Measurements from ENCODE around the gene KCNQ1.

The KCNQ1 gene

DNA sequence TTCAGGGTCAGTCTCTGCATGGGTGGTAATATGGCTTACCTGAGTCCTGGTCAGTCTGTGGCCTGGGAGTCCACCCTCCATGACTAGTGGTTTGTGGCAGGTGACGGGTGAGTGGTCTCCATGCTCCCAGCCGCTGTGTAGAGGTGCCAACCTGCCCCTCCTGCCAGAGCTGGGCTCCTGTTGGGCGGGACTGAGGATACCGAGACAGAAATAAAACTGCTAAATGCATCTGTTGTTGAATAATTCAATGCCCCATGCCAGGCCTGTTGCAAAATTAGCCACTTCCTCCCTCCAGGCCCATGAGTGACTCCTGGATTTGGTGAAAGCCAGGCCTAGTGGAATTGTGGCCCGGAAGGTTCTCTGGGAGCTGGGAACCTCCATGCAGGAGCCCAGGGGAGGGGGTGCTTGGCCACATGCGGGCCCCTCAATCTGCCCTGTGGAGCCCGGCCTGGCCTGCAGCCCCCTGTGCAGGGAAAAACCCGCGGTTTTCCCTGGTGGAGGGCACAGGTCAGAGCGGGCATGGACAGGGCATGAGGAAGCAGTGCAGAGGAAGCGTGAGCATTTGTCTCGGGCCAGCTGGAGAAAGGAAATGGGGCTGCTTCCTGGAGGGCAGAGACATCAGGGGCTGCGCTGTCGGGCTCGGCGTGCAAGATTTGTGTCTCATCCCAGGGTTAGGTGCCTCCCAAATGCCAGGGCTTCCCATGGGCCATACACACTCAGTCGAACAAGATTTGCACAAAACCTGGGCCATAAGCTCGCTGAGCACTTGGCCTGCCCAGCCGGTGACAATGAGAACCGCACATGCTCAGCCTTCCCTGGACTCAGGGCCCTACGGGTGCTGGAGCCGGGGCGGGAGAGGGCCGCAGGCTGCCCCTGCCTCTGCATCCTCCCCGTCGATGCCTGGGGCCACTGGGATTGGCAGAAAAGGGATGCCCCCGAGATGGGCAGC, 66.9 kb downstream of the KCNQ1 start:
- DNase-seq (ENCODE audit: low read depth in 2 of 2) = no peak

DNA sequence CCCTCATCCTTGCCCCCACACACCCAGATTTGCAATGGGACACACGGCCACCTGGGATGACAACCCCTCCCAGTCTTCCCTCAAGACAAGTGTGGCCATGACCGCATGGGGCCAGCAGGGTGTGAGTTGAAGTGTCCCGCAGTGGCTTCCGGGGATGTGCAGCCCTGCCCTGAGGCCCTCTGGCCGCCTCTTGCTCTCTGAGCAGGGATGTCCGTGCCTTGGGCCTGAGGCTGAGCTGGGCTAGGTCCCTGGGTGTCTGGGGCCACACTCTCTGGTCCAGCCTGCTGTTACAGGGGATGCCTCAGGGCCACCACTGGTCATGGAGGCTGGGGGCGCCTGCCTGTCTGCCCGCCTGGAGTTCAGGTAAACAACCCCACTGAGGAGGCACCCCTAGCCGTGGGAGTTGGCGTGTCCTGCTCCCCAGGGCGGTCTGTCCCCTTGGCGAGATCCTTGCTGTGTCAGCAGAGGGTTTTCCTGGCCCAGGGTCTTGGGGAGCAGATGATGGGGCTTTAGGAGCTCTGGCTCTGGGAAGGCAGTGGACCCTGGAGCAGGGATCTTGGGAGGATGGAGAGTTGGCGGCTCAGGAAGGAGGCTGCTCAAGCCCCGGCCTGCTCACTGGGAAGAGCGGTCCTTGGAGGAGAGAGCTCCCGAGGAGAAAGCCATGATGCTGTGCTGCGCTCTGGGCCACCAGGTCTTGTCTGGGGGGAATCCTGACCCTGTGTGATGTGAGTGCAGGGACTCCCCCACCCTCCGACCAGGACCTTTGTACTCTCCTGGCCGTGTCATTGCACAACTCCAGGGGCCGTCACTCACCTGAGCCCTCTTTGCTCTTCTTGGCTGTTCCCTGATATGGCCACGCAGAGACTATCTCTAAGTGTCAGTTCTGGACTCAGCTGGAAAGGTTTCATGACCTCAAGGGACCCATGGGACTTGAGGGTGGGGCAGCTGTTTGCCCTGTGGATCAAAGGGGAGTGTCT, 67.9 kb downstream of the KCNQ1 start:
- DNase-seq (ENCODE audit: low read depth in 2 of 2) = no peak

DNA sequence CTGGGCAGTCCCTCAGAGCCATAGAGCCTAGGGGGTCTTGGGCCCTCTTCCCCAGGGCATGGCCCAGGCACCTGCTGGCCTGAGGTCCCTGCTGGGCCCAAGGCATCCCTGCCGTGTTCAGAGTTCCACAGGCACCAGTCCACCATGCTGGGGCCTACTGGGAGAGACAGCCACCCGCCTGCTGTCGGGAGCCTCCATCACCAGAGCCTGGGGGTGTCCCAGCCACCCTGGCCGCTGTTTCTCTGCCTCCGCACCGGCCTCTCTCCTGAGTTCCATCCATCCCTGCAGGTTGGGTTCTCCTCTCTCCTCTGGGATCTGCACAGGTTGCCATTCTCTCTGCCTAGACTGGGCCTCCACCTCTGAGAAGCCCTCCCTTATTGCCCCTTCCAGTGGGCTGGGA, 68.6 kb downstream of the KCNQ1 start:
- DNase-seq (ENCODE audit: low read depth in 2 of 2) = no peak

DNA sequence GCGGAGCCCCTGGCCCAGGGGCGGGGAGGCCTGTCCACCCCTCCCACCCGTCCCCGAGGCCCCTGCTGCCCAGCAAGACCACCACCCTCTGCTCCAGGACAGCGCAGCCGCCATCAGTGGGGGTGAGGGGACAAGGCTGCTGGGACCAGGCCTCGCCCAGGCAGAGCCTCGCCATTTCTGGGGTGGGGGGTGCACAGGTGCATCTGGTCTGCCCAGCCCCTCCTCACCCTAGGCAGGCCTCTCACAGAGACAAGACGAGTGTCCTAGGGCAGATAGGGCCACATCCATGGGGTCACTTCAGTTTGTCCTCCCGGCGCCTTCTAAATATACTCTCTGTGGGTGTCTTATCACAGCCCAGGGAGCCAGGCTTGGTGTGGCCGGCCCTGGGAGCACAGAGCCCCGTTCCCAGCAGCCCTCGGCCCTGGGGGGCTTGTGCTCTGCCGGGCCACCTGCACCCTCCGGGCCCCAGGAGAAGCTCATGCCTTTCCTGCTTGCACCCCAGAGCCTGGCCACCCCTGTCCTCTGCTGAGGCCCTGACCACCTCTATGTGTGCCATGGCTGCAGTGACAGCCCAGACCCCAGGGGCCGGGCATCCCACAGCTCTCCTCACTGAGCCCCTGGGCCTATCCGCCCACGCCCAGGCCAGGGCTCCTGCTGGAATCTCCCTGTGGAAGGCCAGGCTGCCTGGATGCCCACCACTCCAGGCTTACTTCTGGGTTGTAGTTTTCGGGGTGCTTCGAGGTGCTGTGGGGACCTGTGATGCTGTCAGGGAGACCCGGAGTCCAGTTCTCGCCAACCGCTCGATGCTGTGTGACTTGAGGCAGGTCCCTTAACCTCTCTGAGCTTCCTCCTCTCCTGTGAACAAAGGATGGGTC, 70.8 kb downstream of the KCNQ1 start:
- DNase-seq (ENCODE audit: low read depth in 2 of 2) = no peak

DNA sequence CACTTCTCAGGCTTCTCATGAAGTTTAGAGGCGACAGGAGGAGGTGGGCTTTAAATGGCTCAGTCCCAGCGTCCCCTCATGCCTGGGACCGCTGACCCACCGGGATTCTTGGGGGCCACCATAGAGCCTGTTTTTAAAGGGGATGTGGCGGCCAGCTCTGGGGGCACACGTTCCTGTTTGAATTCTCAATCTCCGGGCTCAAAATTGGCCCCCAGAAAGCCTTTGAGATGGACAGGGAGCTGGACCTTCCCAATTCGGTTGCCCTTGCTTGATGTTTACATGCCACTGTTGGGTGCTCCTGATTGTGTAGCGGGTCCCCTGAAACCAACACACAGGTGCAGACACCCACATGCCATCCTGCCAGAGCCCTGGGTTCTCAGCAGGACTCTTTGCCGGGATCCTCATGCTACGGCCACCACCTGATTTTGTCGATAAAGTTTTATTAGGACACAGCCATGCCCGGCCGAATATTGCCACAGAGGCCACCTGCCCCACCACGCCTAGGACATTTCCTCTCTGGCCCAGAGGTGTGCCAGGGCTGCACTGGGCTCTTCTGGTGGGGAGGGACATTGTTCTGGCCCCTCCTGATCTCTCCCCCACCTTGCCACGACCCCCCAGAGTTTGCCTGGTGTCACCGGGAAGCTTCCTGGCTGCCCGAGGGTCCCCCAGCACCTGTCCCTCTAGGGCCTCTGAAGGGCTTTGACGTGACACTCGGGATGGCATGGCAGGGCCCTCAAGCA, 71.6 kb downstream of the KCNQ1 start:
- no peak for DNase-seq (ENCODE audit: low read depth in 2 of 2)

DNA sequence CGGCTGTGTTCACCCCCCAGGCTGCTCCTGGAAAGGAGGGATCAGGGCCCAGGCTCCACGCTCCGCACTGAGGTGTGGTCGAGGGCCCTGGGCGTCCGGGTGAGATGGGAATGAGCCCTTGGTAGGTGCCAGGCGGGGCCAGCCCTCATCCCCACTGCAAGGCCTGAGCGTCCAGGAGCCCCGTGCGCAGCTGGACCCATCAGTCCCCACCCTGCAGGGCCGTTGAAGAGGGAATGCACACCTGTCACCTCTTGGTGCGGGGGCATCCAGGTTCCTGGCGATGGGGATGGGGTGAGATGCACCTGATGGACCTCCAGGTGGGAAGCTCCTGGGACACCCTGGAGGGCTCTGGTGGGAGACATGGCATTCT, 72.2 kb downstream of the KCNQ1 start:
- DNase-seq (ENCODE audit: low read depth in 2 of 2) = no peak

DNA sequence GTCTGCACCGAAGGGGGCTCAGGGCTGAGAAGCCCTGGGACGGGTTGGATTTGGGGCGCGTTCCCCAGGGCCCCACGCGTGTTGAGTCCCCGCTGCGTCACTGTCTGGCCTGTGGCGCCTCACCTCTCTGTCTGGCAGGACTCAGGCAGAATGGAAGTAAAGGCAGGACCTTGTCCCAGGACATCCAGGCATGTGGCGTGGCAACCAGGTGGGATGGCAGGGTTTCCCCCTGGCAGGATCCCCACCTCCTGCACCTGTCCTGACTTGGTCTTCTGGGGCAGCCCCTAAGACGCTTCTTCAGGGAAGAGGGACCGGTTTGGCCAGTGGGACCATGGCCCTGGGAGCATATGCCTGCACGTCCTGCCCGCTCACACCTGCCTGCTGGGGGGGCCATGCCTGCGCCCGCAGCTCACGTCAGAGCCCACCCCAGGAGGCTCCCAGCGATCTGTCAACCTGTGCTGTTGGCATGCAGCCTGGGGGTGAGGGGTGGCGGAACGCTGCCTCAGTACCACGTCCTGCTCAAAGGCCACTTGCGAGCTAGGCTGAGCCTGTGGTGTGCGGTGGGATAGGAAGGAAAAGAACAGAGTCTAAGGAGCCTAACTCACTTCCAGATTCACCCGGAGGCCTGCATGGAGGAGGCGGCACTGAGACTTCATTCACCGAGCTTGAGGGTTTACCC, 72.7 kb downstream of the KCNQ1 start:
- DNase-seq (ENCODE audit: low read depth in 2 of 2) = no peak

DNA sequence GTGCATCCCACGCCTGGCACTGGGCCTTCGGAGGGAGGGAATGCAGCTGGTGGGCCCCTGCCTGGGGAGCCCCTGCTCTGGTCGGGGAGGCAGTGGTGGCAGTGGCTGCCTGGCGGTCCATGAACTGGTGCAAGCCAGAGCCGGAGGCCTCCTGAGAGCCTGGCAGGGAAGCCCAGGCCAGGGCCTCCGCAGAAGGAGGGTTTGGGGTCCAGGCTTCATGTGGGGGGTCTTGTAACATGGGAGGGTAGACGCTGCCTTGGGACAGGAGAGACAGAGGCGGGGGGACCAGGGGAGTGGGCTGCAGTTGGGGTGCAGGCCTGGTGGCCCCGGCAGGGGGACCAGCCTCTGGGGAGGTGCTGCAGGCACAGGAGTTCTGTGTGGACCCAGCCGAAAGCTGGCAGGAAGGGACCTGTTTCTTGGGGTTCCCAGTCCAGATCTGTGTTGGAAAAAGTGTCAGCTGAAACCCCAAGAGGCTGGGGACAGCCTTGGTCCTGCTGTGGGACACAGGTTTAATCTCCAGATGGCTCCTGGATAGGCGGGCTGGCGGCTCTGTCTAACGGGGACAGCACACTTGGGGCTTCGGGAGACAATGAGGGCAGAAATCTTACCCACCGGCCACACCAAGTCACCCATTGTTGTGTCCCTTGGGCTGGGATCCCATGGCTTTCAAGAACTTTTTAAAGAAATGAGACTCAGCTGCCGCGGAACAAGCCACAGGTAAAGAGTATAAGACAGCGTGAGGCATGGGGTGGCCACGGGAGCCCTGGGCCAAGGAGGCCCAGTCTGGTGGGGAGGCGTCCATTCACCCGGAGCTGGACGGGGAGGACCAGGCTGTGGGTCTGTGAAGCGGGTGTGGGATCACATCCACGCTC, 73.5 kb downstream of the KCNQ1 start:
- DNase-seq (ENCODE audit: low read depth in 2 of 2) = no peak

DNA sequence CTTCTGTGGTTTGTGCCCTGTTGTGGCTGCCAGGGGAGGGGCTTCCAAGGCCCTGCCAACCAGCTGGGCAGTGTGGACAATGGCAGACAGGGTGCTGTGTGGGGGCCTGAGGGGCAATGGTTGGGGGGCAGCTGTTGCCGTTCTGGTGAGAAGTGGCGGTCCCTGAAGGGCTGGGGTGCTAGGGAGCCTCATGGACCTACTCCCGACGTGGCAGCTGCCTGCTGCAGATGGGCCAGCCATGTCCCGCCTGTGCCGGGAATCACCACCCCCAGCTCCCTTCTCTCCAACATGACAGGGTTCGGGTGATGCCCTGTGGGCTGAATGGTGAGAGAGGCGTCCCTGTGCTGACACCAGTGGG, 74.2 kb downstream of the KCNQ1 start:
- DNase-seq (ENCODE audit: low read depth in 2 of 2) = no peak

DNA sequence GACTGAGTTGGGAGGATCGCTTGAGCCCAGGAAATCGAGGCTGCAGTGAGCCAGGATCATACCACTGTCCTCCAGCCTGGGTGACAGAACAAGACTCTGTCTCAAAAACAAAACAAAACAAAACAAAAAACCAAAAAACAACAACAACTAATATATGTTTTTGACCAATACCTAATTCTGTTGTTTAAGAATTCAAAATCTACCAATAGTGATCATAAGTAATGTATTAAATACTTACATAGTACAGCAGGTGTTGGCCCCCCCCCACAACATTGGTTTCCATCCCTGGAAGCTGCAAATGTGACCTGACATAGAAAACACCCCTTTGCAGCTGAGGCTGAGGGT, 74.7 kb downstream of the KCNQ1 start:
- DNase-seq (ENCODE audit: low read depth in 2 of 2) = no peak

DNA sequence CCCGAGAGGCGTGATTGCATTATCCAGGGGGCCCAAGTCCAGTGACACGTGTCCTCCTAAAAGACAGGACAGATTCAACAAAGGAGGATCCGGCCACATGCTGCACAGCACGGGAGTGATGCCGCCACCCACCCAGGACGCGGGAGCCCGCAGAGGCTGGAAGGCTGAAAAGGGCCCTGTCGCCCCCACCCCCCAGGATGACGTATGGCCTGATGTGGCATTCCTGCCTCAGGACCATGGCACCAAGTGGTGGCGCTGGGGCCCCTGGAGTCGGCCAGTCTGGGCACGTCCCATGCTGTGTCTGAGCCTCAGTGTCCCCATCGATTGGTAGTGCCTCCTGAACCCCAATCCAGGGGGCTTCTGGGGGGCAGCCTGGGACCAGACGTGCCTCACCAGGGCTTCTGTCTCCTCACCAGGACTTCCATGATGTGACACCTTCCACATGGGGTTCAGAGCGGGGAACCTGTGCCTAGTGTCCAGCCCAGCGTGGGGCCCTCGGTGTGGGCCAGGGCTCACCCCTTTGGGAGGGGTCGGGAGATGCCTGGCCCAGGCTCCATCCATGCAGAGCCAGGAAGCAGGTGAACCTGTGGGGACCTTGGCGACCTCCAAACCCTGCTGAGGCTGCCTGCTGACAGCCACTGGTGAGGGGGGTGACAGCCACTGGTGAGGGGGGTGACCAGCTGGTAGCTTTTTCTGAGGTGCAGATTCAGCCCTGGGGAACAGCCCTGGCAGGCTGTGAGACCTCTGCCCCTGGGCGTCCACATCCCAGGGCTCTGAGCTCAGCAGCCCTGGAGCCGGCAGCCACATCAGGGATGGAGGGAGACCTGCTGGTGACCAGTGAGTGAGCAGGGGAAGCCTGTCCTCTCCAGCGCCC, 75.3 kb downstream of the KCNQ1 start:
- no peak for DNase-seq (ENCODE audit: low read depth in 2 of 2)

DNA sequence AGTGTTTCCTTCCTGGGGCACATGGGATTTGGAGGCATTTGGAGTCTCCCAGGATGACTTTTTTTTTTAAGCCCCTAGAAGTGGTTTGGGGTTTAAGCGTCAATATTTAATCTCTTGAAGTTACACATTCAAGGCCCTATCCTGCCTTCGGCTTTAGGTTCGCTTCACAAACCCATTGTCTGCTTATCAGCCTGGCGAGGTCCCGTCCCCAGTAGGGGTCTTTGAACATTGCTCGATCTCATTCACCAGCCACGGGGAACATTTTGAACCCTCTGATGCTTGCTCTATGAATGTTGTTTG, 75.9 kb downstream of the KCNQ1 start:
- DNase-seq (ENCODE audit: low read depth in 2 of 2) = no peak

DNA sequence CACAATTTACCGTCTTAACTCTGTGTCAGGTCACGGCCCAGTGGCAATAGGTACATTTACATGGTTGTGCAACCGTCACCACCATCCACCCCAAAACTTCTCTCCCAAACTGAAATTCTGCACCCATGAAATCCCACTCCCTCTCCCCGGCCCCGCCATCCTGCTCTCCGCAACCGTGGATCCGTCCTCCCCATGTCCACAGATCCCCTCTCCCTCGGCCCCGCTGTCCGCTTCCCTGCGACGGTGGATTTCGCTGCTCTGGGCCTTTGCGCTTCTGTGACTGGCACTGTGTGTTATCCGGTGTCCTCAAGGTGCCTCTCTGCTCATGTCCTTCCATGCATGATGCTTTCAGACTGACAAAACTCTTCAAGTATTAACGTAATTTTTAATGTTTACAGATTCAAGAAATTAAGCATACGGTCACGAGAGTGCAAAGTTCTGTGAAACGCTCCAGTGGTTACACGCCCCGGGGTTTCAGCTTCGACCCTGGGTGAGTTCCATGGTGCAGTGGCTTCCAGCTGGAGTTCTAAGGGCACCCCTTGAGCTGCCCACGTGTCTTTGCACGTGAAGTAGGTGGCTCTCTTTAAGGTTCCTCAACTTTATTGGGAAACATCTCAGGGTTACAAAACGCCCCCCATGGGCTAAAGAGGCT, 76.4 kb downstream of the KCNQ1 start:
- DNase-seq (ENCODE audit: low read depth in 2 of 2) = no peak

DNA sequence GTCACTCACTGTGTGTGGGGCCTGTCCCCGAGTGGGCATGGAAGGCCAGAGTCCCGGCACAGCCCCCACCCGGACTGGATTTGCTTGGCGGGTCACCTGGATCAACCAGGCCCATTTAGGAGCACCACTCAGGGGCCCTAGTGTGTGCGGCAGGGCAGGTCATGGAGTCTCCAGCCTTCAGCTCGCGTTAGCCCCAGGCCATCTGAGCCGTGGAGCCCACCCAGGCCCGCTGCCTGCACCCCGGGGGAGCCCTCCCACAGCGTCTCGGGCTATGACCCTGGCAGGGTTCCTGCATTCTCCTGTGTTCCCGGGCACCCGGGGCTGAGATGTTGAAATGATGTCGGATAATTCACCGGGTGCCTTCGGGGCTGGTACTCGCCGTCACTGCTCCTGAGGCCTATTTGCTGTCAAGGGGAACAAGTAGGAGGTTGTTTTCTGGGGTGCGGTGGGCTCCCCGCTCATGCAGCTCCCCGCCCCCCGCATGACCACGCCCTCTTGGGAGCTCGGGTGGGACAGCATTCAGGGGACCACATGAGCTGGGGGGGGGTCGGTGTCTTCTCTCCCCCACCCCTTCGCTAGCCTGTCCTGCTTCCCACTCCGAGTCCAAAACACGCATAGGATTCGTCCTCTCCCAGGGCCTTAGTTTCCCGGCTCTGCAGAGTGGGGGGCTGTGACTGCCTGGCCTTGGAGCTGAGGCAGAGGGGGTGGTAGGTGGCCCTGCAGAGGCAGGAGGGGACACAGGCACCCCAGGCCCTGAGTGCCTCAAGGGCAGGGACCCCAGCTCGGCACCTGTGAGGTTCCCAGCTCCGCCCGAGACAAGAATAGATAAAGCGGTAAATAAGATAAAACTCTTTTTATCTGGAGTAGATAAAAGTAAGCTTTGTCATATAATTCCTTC, 77.2 kb downstream of the KCNQ1 start:
- DNase-seq (ENCODE audit: low read depth in 2 of 2) = no peak

DNA sequence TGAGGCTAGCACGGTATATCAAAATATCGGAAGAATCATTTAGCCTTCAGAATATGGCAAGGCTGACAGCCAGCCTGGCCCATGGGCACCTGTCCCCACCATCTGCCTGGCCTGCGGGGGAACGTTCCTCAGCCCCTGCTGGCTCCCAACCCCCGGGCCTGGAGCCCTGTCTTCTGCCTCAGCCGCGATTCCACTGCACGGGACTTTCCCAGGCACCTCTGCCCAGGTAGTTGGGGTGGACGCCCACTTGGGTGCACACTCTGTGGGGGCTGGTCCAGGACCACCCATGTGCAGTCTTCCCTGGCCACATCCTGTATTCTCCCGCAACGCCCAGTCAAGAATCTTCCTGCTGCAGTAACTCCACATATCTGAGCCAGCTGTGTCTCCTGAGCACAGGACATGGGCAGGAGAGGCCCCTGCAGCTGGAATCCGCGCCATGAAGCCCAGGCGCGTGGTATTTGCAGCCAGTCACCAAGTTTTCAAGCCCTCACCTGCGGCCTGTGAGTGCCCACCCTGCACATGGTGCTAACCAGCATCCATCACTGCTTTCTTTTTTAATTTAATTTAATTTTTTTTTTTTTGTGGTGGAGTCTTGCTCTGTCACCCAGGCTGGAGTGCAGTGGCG, 77.9 kb downstream of the KCNQ1 start:
- DNase-seq (ENCODE audit: low read depth in 2 of 2) = no peak

DNA sequence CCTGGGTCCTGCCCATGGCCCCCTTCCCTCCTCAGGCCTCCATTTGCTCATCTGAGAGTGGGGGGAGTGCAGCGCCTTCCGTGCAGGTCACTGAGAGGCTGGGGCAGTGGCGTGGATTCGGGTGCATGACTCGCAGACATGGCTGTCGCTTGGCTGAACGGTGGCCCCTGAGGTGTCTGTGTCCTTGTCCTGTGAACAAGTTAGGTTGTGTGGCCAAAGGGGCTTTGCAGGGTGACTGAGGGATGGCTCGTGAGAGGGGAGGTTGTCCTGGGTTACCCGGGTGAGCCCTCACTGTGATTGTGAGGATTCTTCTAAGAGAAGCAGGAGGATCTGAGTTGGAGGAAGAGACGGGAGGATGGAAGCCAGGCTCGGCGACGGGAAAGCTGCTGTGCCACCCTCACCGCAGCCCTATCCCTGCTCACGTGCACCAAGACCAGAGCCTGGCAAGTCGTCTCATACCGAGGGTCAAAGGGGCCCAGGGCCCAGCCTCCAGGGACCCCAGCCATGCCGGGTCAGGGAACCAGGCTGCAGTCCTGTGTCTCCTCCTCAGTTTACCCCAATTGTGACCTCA, 79.1 kb downstream of the KCNQ1 start:
- no peak for DNase-seq (ENCODE audit: low read depth in 2 of 2)

All from stimulated activated CD4-positive, alpha-beta T cell treated with anti-CD3 and anti-CD28 coated beads, Interleukin-4, amount 100 ng/mL, for 48 hours (primary cell).